GM12878 (cell line): ENCODE data around the gene ANK3.

Experiments
- EED ChIP-seq: sonication (generic); IDR thresholded peaks from 2 replicates; pipeline ENCODE4 v1.6.1; 2016; ENCODE audit warnings: antibody characterized with exemption, low read depth
- ELK1 ChIP-seq: IDR thresholded peaks from 2 replicates; pipeline ENCODE4 v1.6.1; 2012; ENCODE audit warnings: low read depth, low read length, improper control_type of control experiment
- JUNB ChIP-seq: IDR thresholded peaks from 2 replicates; pipeline ENCODE4 v1.6.1; 2016; ENCODE audit warnings: antibody characterized with exemption, mild to moderate bottlenecking
- MLLT1 ChIP-seq: fragments of 450-650 bp; IDR thresholded peaks from 2 replicates; pipeline ENCODE4 v1.6.1; 2016; ENCODE audit warnings: mild to moderate bottlenecking
- MYC ChIP-seq: IDR thresholded peaks from 2 replicates; pipeline ENCODE4 v1.6.1; 2011; ENCODE audit warnings: mild to moderate bottlenecking, low read length, moderate library complexity, inconsistent platforms; ENCODE audit not compliant: insufficient read depth, insufficient replicate concordance, insufficient read length, severe bottlenecking
- POLR2A ChIP-seq: IDR thresholded peaks from 2 replicates; pipeline ENCODE4 v1.6.1; 2011; ENCODE audit warnings: low read depth, mild to moderate bottlenecking, low read length
- POLR2AphosphoS2 ChIP-seq: IDR thresholded peaks from 2 replicates; pipeline ENCODE4 v1.6.1; 2011; ENCODE audit warnings: low read depth, mild to moderate bottlenecking, low read length, improper control_type of control experiment, moderate library complexity
- SIN3A ChIP-seq: IDR thresholded peaks from 2 replicates; pipeline ENCODE4 v1.6.1; 2012; ENCODE audit warnings: low read depth, low read length, improper control_type of control experiment
- ZNF207 ChIP-seq: fragments of 450-650 bp; IDR thresholded peaks from 2 replicates; pipeline ENCODE4 v1.6.1; 2014; ENCODE audit warnings: antibody characterized with exemption, mild to moderate bottlenecking, borderline replicate concordance
- ZZZ3 ChIP-seq: IDR thresholded peaks from 2 replicates; pipeline ENCODE4 v1.6.1; 2011; ENCODE audit warnings: low read depth; ENCODE audit not compliant: control insufficient read depth, insufficient read length
- TF ChIP-seq, protein P1 (sequence below), 3 experiments: IDR thresholded peaks in 2 of 3; conservative IDR thresholded peaks in 1 of 3; 2 replicates each; pipeline ENCODE4 v1.5.1; 2011; ENCODE audit warnings: low read depth in 3 of 3, low read length in 3 of 3, mild to moderate bottlenecking in 3 of 3, control low read depth in 2 of 3, moderate library complexity in 2 of 3, inconsistent platforms in 1 of 3, mixed read lengths in 1 of 3; ENCODE audit not compliant: control insufficient read depth in 2 of 3, insufficient read depth in 1 of 3; ENCODE audit errors: extremely low read depth in 1 of 3
- TF ChIP-seq, protein P2 (sequence below): fragments of 450-650 bp; IDR thresholded peaks from 2 replicates; pipeline ENCODE4 v1.6.1; 2017; ENCODE audit warnings: antibody characterized with exemption, mild to moderate bottlenecking, moderate library complexity
- TF ChIP-seq, protein P3 (sequence below): IDR thresholded peaks from 2 replicates; pipeline ENCODE4 v1.6.1; 2012; ENCODE audit warnings: low read depth, low read length, improper control_type of control experiment
- TF ChIP-seq, protein P4 (sequence below): IDR thresholded peaks from 2 replicates; pipeline ENCODE4 v1.6.1; 2011; ENCODE audit warnings: mild to moderate bottlenecking, low read depth, low read length, moderate library complexity; ENCODE audit not compliant: insufficient replicate concordance

- TF ChIP-seq, protein P1, sequence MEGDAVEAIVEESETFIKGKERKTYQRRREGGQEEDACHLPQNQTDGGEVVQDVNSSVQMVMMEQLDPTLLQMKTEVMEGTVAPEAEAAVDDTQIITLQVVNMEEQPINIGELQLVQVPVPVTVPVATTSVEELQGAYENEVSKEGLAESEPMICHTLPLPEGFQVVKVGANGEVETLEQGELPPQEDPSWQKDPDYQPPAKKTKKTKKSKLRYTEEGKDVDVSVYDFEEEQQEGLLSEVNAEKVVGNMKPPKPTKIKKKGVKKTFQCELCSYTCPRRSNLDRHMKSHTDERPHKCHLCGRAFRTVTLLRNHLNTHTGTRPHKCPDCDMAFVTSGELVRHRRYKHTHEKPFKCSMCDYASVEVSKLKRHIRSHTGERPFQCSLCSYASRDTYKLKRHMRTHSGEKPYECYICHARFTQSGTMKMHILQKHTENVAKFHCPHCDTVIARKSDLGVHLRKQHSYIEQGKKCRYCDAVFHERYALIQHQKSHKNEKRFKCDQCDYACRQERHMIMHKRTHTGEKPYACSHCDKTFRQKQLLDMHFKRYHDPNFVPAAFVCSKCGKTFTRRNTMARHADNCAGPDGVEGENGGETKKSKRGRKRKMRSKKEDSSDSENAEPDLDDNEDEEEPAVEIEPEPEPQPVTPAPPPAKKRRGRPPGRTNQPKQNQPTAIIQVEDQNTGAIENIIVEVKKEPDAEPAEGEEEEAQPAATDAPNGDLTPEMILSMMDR (IDR thresholded peaks at IDR 0.05 in 2 of 3, conservative IDR thresholded peaks at IDR 0.05 in 1 of 3; ENCODE audit: control insufficient read depth in 2 of 3, extremely low read depth in 1 of 3, insufficient read depth in 1 of 3, low read depth in 3 of 3, low read length in 3 of 3) = no peak
- TF ChIP-seq, protein P2, sequence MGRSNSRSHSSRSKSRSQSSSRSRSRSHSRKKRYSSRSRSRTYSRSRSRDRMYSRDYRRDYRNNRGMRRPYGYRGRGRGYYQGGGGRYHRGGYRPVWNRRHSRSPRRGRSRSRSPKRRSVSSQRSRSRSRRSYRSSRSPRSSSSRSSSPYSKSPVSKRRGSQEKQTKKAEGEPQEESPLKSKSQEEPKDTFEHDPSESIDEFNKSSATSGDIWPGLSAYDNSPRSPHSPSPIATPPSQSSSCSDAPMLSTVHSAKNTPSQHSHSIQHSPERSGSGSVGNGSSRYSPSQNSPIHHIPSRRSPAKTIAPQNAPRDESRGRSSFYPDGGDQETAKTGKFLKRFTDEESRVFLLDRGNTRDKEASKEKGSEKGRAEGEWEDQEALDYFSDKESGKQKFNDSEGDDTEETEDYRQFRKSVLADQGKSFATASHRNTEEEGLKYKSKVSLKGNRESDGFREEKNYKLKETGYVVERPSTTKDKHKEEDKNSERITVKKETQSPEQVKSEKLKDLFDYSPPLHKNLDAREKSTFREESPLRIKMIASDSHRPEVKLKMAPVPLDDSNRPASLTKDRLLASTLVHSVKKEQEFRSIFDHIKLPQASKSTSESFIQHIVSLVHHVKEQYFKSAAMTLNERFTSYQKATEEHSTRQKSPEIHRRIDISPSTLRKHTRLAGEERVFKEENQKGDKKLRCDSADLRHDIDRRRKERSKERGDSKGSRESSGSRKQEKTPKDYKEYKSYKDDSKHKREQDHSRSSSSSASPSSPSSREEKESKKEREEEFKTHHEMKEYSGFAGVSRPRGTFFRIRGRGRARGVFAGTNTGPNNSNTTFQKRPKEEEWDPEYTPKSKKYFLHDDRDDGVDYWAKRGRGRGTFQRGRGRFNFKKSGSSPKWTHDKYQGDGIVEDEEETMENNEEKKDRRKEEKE = no peak
- TF ChIP-seq POLR2AphosphoS2 = no peak
- no peak for TF ChIP-seq POLR2A
- TF ChIP-seq ZNF207 = no peak
- no peak for TF ChIP-seq ZZZ3
- TF ChIP-seq, protein P3, sequence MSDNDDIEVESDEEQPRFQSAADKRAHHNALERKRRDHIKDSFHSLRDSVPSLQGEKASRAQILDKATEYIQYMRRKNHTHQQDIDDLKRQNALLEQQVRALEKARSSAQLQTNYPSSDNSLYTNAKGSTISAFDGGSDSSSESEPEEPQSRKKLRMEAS = no peak
- TF ChIP-seq JUNB = no peak
- TF ChIP-seq MYC = no peak
- TF ChIP-seq SIN3A = no peak
- TF ChIP-seq MLLT1 = no peak
- TF ChIP-seq, protein P4, sequence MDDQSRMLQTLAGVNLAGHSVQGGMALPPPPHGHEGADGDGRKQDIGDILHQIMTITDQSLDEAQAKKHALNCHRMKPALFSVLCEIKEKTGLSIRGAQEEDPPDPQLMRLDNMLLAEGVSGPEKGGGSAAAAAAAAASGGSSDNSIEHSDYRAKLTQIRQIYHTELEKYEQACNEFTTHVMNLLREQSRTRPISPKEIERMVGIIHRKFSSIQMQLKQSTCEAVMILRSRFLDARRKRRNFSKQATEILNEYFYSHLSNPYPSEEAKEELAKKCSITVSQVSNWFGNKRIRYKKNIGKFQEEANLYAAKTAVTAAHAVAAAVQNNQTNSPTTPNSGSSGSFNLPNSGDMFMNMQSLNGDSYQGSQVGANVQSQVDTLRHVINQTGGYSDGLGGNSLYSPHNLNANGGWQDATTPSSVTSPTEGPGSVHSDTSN = no peak
- no peak for TF ChIP-seq ELK1
- no peak for TF ChIP-seq EED
Observed at GRCh38 chr10:60315311-60315710, 74.4 kb downstream of the ANK3 start.
